OCI-LY3 (cell line): Measurements from ENCODE around the gene SNAP29.
"Not testable (repeated sequence)": the region's sequence is repeated elsewhere in the genome, so short reads cannot be mapped to it uniquely, and the experiment has no call there.

ENCODE experiments used
- H2AFZ ChIP-seq: fragments of 200-600, 300-600 bp; shearing (Covaris generic); 2 replicates; pipeline ENCODE4 v1.6.0; 2014; ENCODE audit warnings: antibody characterized with exemption, low read depth, low read length
- H3K27ac ChIP-seq: fragments of 200-600, 300-600 bp; sonication (generic); 2 replicates; pipeline ENCODE4 v1.5.1; 2014; ENCODE audit warnings: mild to moderate bottlenecking, low read length, moderate library complexity, mixed read lengths
- H3K27me3 ChIP-seq: fragments of 200-600, 300-600 bp; sonication (generic); 2 replicates; pipeline ENCODE4 v1.6.1; 2014; ENCODE audit warnings: low read depth, low read length, mixed read lengths
- H3K36me3 ChIP-seq: fragments of 200-600, 300-600 bp; sonication (generic); replicated peaks from 2 replicates; pipeline ENCODE3; 2014; ENCODE audit warnings: low read depth, low read length, mixed read lengths
- H3K4me1 ChIP-seq: fragments of 300-600, 200-600 bp; sonication (generic); 2 replicates; pipeline ENCODE4 v1.6.1; 2014; ENCODE audit warnings: low read length, mixed read lengths
- H3K4me2 ChIP-seq: fragments of 200-600, 300-600 bp; sonication (generic); 2 replicates; pipeline ENCODE4 v1.6.1; 2014; ENCODE audit warnings: low read length, mixed read lengths
- H3K4me3 ChIP-seq: fragments of 300-600, 200-600 bp; sonication (generic); 2 replicates; pipeline ENCODE4 v1.5.1; 2014; ENCODE audit warnings: antibody characterized with exemption, mild to moderate bottlenecking, low read length, moderate library complexity
- H3K79me2 ChIP-seq: fragments of 300-600, 200-600 bp; shearing (Covaris generic); 2 replicates; pipeline ENCODE4 v1.6.1; 2014; ENCODE audit warnings: mild to moderate bottlenecking, low read length, mixed read lengths
- H3K9ac ChIP-seq: fragments of 300-600, 200-600 bp; shearing (Covaris generic); 2 replicates; pipeline ENCODE4 v1.6.0; 2014; ENCODE audit warnings: mild to moderate bottlenecking, low read length, moderate library complexity
- H3K9me3 ChIP-seq: fragments of 200-600, 300-600 bp; shearing (Covaris generic); 2 replicates; pipeline ENCODE4 v1.6.1; 2014; ENCODE audit warnings: low read length, mixed read lengths; ENCODE audit not compliant: insufficient read depth
- H4K20me1 ChIP-seq: fragments of 200-600, 300-600 bp; sonication (generic); 2 replicates; pipeline ENCODE4 v1.6.1; 2016; ENCODE audit warnings: low read length, mixed read lengths; ENCODE audit not compliant: insufficient read depth
- CTCF ChIP-seq: fragments of 200-600, 300-600 bp; sonication (generic); IDR thresholded peaks from 2 replicates; pipeline ENCODE4 v1.5.1; 2014; ENCODE audit warnings: antibody characterized with exemption, low read length, low read depth
- EZH2phosphoT487 ChIP-seq: fragments of 200-600 bp; shearing (Covaris generic); IDR thresholded peaks from 2 replicates; pipeline ENCODE4 v1.6.1; 2018; ENCODE audit warnings: antibody characterized with exemption, mixed run types, low read depth

Gene SNAP29

GRCh38 chr22:20899827-20900423 is 41.1 kb downstream of the SNAP29 start:
- no peaks in the 10 kb centered on the region for H4K20me1 ChIP-seq

DNA sequence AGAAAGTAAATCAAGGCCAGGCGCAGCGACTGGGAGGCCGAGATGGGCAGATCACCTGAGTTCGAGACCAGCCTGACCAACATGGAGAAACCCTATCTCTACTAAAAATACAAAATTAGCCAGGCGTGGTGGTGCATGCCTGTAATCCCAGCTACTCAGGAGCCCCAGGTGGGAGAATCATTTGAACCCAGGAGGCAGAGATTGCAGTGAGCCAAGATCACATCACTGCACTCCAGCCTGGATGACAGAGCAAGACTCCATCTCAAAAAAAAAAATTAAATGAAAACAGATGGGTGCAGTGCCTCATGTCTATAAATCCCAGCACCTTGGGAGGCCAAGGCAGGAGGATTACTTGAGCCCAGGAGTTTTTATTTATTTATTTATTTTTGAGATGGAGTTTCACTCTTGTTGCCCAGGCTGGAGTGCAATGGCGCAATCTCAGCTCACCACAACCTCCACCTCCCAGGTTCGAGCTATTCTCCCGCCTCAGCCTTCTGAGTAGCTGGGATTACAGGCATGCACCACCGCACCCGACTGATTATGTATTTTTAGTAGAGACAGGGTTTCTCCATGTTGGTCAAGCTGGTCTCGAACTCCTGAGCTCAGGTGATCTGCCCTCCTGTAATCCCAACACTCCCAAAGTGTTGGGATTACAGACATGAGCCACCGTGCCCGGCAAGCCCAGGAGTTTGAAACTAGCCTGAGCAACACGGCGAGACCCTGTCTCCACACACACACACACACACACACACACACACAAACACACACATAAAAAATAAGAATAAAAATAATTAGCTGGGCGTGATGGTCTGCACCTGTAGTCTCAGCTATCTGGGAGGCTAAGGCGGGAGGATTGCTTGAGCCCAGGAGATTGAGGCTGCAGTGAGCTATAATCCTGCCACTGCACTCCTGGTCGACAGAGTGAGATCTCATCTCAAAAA is 42.6 kb downstream of the SNAP29 start:
- not testable (repeated sequence) for H3K27ac ChIP-seq, H3K36me3 ChIP-seq, H3K9ac ChIP-seq, H3K4me2 ChIP-seq, H3K9me3 ChIP-seq, H3K4me3 ChIP-seq, H3K79me2 ChIP-seq, H3K4me1 ChIP-seq, H2AFZ ChIP-seq, H4K20me1 ChIP-seq
- H3K27me3 ChIP-seq, result peaks cover 13% of the 10 kb centered on the region

More at GRCh38 chr22:20899827-20900423, 41.1 kb downstream of the SNAP29 start:
- no peak for TF ChIP-seq EZH2phosphoT487
- TF ChIP-seq CTCF, result no peak
- H2AFZ ChIP-seq, result no peak overlapping the region
- no peak overlapping the region for H3K27ac ChIP-seq
- H3K4me3 ChIP-seq, result no peak overlapping the region
- no peaks in the 10 kb centered on the region for H3K79me2 ChIP-seq
- H3K27me3 ChIP-seq, result no peaks in the 10 kb centered on the region
- H3K4me1 ChIP-seq, result no peaks in the 10 kb centered on the region
- H3K36me3 ChIP-seq, result no peaks in the 10 kb centered on the region
- H3K4me2 ChIP-seq, result no peak overlapping the region
- H3K9me3 ChIP-seq, result no peaks in the 10 kb centered on the region
- H3K9ac ChIP-seq, result no peak overlapping the region

DNA sequence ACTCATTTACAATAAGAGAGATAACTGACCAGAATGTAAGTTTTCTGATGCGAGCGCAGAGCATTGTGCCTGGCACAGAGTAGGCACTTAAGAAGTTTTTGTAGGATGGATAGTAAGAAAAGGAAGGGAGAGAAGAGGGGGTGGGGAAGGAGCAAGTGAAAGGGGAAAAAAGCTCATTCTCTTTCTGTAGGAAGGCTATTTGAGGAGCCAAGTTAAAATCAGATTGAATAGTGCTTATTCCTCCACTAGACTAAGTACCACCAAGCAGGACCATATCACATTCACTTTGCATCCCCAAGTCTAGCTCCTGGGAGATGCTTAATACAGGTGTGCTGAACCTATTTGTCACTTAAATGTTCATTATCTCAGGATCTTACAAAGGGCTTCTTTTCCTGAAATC is 44.3 kb downstream of the SNAP29 start:
- no peak overlapping the region for H3K4me2 ChIP-seq
- H3K4me3 ChIP-seq, result no peak overlapping the region
- H3K36me3 ChIP-seq, result no peaks in the 10 kb centered on the region
- H3K9ac ChIP-seq, result no peak overlapping the region
- H3K4me1 ChIP-seq, result no peaks in the 10 kb centered on the region
- H2AFZ ChIP-seq, result no peak overlapping the region
- H3K79me2 ChIP-seq, result no peaks in the 10 kb centered on the region
- H3K27me3 ChIP-seq, result peaks cover 17% of the 10 kb centered on the region
- no peak for TF ChIP-seq CTCF
- no peak for TF ChIP-seq EZH2phosphoT487
- H3K27ac ChIP-seq, result no peak overlapping the region
- H3K9me3 ChIP-seq, result no peaks in the 10 kb centered on the region
- no peaks in the 10 kb centered on the region for H4K20me1 ChIP-seq

- H3K36me3 ChIP-seq, result no peaks in the 10 kb centered on the region
- no peak overlapping the region for H3K27ac ChIP-seq
- no peaks in the 10 kb centered on the region for H3K4me1 ChIP-seq
- H3K4me2 ChIP-seq, result no peak overlapping the region
- H3K9me3 ChIP-seq, result no peaks in the 10 kb centered on the region
- H3K9ac ChIP-seq, result no peak overlapping the region
- TF ChIP-seq EZH2phosphoT487, result no peak
- TF ChIP-seq CTCF, result no peak
- H2AFZ ChIP-seq, result no peak overlapping the region
- peaks cover 17% of the 10 kb centered on the region for H3K27me3 ChIP-seq
- no peak overlapping the region for H3K4me3 ChIP-seq
- no peaks in the 10 kb centered on the region for H4K20me1 ChIP-seq
- no peaks in the 10 kb centered on the region for H3K79me2 ChIP-seq
These were observed 45.5 kb downstream of the SNAP29 start for GRCh38 chr22:20904008-20904979.
